Stimulated activated naive CD8-positive, alpha-beta T cell treated with anti-CD3 and anti-CD28 coated beads, Interleukin-15, Interleukin-2, amounts not matched to agents 100 U/mL and 50 U/mL, for 24 hours (primary cell): ENCODE measurements around the gene FHL2.

Source experiments
- ATAC-seq: fragments of 150-1000 bp; cut with Tn5 transposase; one replicate; pipeline ENCODE4 v1.10.0; 2021
- DNase-seq: peaks from one replicate; pipeline ENCODE4 v3.0.0; 2021

FHL2 gene

DNA sequence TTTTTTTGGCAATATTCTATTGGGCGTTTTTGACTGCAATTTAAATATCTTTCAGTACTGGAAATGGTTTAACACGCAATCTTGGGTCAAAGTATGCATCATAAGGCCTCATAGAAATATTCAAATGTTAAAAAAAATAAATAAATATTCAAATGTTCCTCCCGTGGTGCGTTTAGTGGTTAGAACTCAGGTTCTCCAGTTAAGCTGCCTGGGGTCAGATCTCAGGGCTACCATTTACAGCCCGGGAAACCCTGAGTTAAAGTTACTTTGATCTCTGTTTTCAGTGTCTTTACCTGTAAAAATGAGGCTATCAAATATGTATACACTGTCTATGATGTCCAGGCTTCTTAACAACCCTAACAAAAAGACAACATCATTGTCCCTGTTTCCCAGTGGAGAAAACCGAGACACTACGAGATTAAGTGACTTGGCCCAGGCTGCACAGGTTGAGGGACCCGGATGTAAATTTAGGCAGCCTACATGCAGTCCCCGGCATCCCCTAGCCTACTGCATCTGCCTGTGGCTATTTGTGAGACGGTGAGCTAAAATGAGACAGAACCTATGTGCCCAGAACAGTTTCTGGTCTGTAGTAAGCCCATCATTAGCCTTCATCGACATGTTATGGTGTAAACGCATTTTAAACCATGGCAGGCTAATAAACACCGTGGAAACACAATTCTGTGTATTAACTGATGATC is 1.7 kb downstream of the FHL2 start:
- ATAC-seq (no peak), DNase-seq (no peak)

GRCh38 chr2:105396254-105397024 is 2.4 kb downstream of the FHL2 start:
- peak; percentile 64 for DNase-seq
- ATAC-seq = peak; percentile 91

GRCh38 chr2:105395691-105396090 is 3.2 kb downstream of the FHL2 start:
- DNase-seq (no peak), ATAC-seq (no peak)

- DNase-seq (no peak), ATAC-seq (no peak)
Observed at GRCh38 chr2:105394951-105395611, 3.8 kb downstream of the FHL2 start.

- ATAC-seq (no peak), DNase-seq (no peak)
Observed at GRCh38 chr2:105393373-105394055, 5.3 kb downstream of the FHL2 start.

GRCh38 chr2:105391763-105392662 is 6.8 kb downstream of the FHL2 start:
- ATAC-seq (no peak), DNase-seq (no peak)

GRCh38 chr2:105391058-105391627 is 7.7 kb downstream of the FHL2 start:
- DNase-seq (no peak), ATAC-seq (no peak)

DNA sequence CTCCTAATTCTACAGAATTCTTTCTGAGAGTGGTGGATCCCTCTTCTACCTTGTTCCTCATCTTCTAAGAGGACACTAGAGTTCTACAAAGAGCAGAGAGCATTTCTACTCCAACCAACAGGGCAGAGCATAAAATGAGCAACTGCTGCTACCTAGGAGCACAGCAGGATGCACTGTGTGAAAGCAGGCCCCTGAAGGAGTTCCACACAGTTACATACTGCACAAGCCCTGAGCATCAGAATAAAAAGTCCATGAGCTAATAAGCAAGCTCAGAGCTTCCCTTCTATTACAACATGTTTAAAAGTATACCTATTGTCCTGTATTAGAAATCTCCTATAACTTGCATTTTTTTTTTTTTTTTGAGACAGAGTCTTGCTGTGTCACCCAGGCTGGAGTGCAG is 8.4 kb downstream of the FHL2 start:
- ATAC-seq (no peak), DNase-seq (no peak)

DNA sequence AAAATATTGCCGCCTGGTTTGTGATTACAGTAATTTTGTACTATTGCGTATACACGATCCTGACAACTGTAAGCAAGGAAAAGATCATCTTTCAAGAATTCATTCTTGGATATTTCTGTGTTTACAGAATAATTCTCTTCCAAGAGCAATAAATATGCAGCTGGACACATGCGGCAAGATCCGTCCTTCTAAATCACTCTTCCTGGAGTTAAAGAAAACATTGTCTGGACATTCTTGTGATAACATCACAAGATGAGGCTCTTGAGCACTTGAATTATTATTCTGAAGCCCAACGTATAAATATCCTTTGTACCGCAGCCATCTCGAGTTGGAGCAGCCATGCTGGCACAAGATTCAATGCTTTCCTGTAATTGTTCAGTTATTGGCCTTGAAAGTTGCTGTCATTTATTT is 9.9 kb downstream of the FHL2 start:
- ATAC-seq (no peak), DNase-seq (no peak)

DNA sequence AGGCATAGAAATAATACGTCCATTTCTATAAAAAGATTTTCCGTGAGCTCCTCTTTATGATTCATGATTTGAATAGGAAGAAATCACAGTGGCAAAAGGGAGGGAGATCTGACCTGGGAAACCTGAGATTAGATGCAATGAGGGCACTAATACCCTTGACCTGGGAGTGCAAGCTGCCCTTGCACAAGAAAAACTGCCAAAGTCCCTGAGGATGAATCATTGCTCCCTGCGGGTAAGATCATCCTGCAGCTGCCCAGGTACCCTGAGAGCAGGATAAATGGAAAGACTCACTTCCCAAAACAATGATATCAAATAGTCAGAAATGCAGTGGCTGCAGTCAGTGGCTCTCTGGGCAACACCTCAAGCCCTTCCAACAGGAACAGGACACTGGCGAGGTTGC is 11.6 kb downstream of the FHL2 start:
- no peak for DNase-seq

DNA sequence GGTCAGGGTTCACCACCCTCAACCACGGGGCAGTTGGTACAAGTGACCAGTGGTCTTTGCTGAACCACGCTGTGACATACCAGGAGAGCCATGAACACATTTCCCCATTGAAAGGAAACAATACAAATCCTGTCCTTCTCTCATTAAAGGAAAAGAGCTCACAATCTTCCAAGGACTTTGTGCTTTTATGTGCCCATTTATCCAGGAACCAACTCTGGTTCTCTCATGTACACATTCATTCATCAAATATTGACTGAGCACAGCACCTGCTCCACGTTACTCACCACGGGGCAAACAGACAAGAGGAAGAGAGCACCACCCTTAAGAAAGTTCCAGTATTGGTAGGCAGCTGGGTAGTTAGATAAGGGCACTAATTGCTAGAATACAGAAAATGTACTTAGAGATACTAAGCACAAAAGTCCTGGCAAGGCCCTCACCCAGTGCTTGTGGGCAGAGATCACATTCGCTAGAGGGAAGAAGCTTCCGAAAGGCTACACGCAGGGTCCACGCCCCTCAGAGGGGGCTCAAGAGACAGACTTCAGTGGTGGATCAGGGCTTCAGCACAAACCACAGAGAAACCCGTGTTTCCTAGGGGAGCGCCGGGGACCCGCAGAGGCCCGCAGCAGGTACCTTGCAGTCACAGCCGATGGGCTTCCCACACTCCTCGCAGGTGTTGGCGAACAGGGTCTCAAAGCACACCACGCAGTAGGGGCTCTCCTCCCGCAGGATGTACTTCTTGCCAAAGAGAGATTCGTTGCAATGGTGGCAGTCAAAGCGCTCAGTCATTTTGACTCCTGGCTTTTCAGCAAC is 12.9 kb downstream of the FHL2 start:
- ATAC-seq (no peak), DNase-seq (no peak)

More for the DNA sequence above, 11.6 kb downstream of the FHL2 start:
- ATAC-seq = no peak

DNA sequence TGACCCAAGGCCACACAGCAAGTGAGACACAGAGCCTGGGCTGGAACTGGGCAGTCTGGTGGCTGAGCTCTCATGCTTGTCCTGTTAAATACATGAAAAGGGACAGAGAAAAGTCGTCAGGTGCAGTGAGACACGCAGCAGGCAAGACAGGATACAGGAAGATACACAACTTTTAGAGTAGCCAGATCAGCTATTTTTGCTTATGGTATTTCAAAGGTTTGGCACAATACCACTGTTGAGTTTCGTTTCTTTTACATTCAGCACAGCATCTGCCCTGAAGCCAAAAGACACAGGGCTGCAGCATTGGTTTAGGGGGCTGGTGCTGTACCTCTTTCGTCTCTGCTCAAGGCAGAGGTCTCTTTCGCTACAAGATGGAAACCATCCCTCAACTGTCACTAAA is 14.0 kb downstream of the FHL2 start:
- DNase-seq (no peak), ATAC-seq (no peak)

- DNase-seq (no peak), ATAC-seq (no peak)
Observed at GRCh38 chr2:105384216-105384615, 14.6 kb downstream of the FHL2 start.

DNA sequence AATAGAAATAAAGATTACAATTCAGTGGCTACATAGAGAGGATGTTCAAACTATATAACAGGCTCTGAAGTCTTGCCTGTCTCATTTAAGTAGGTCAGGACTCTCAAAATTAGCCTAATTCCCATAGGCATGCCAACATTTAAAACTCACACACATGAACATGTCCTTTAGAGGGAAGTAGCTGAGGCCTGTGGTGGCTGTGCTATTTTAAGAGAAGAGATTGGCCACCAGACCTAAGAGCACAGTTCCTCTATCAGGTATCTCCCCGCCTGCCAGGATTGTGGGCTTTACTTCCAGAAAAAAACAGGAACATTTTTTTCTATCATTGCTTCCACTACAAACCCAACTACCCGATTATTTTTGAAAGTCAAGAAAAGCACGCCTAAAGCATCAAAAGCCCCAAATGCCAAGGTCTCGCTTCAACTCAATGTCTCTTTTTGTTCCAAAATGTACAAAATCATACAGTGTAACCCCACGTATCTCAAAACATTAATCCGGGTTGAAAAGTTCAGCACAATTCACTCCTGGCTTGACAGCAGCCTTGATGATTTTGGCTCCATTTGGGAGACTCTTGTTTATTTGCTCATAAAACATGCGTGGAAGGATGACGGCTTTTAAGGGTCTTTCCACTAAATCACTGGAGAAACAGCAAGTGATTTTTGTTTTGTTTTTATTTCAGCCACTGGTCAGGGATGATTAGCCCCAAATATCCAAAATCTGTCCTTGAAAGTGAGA is 15.3 kb downstream of the FHL2 start:
- no peak for ATAC-seq

GRCh38 chr2:105382177-105382576 is 16.7 kb downstream of the FHL2 start:
- DNase-seq = no peak
- no peak for ATAC-seq

More for the DNA sequence above, 15.3 kb downstream of the FHL2 start:
- DNase-seq = no peak

DNA sequence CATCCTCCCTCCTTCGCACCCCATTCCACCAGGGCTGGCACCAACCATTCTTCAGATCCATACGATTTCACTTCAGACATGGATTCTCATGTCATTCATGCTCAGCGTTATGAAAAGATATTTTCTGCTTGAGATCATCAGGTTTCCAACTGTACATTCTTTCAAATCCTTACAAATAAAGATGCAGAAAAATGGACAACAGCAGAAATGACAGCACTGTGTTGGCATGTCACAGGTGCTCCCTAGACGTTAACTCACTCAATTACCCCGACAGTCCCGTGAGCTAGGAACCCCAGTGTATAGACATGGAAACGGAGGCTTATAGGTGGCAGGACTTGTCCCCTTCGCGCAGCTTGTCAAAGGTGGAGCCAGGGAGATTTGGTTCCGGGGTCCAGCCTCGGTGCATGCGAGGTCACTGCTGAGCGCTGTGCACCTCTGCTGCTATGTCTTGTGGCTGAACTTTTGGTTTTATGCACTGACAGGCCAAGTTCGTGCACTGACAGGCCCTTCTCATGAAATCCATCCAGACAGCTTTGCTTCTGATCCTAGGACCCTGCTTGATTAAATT is 17.7 kb downstream of the FHL2 start:
- ATAC-seq (no peak), DNase-seq (no peak)

DNA sequence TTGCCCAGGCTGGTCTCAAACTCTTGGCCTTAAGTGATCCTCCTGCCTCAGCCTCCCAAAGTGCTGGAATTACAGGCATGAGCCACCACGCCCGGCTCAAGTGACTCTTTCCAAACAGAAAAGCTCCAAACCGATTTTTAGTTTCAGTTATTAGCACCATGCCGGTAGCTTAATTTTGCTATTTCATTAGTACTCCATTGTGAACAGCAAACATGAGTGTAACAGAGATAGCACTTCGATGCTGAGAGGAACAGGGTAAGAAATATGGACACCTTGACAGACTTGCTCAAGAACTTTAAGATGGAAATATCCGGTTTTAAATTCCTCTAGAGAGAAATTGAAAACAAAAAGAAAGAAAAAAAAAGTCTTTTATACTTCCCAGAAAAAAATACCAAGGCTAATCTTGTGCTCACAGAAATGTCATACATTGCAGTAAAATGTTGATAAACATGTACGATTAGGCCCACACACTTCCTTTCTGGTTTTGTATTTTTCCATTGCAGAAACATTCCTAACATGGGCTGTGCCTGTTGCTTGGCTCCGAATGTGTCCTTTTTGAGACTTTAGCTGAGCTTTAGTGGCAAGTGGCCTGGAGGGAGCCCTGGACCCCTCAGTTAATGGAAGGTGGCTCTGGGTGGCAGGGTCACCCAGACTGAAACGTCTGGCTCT is 18.3 kb downstream of the FHL2 start:
- ATAC-seq (no peak), DNase-seq (no peak)

DNA sequence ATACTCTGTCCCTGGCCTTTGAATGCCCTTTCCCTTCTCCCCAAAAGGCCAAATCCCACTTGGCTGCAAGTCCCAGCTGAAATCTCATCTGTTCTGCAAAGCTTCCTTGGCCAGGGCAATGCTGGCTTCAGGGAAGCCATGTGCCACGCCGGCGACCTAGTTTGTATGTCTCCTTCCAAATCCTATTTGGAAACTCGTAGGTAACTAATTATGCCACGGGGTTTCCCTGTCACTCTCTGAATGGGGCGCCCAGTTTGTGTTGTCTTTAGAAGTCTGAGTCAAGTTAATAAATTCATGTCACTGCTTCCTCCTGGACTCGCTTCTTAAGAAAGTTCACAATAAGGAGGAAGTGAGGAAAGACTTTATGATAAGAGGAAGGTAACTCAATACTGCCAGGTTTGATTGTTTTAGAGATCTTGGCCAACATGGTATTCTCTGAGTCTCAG is 19.1 kb downstream of the FHL2 start:
- ATAC-seq (no peak), DNase-seq (no peak)

DNA sequence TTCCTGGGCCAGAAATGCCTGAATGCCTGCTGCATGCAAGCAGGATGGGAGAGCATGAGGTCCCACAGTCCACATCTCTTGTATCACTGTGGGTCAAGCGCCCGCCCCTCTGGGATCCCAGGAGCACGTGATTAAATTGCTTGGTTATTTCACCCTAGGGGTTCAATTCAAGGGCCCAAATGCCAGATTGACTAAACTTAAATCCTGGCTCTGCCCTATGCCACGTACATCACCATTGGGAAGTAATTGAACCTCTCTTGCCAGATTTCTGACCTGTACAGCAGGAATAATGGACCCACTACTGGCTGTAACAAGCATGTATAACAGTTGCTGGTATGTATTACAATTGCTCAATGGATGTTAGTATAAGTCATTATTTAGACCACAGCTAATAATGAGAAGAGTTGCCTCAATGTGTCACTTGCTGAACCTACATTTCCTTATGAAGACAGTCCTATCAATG is 19.9 kb downstream of the FHL2 start:
- no peak for DNase-seq
- ATAC-seq = no peak
